HT-29 (cell line): ENCODE measurements around the gene CBX1. TPM values are rescaled to one million over a fixed set of nuclear protein-coding genes. Genes with fewer than 3 reads are reported as not detected.
"Not testable (repeated sequence)": the region's sequence is repeated elsewhere in the genome, so short reads cannot be mapped to it uniquely, and the experiment has no call there.

ENCODE experiments used
- DNase-seq: peaks from one replicate; pipeline ENCODE4 v3.0.0-alpha.2; 2015; ENCODE audit warnings: low spot score
- total RNA-seq: library from RNA; depleted of rRNA; stranded (reverse); fragments of >200 nt; shearing (Covaris generic); gene quantifications from 2 replicates; pipeline ENCODE4 v1.2.3, GENCODE V29; 2014

The CBX1 gene
- total RNA-seq, 1 experiment from 2014 or later: 33.8 TPM

DNA sequence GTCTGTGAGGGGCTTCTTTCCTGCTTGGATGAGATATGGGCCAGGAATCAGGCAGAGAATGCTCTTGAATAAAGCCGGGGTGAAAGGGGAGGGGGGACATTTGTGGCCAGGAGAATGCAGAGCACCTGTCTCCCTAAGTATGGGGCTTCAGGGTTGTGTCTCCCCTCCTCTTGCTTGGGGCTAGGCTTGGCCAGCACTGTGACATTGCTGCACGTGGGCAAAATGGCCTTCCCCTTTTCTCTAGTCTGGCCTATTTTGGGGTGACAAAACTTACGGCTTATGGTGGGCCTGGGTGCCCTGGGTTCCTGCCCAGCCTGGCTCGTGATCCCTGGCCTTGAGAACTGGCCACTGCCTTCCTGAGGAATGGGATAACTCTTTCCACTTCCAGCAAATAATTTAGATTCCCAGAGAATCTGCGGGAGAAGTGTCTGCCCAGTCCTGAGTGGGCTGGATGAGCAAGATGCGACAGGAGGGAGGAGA, 47.5 kb downstream of the CBX1 start:
- no peak for DNase-seq

DNA sequence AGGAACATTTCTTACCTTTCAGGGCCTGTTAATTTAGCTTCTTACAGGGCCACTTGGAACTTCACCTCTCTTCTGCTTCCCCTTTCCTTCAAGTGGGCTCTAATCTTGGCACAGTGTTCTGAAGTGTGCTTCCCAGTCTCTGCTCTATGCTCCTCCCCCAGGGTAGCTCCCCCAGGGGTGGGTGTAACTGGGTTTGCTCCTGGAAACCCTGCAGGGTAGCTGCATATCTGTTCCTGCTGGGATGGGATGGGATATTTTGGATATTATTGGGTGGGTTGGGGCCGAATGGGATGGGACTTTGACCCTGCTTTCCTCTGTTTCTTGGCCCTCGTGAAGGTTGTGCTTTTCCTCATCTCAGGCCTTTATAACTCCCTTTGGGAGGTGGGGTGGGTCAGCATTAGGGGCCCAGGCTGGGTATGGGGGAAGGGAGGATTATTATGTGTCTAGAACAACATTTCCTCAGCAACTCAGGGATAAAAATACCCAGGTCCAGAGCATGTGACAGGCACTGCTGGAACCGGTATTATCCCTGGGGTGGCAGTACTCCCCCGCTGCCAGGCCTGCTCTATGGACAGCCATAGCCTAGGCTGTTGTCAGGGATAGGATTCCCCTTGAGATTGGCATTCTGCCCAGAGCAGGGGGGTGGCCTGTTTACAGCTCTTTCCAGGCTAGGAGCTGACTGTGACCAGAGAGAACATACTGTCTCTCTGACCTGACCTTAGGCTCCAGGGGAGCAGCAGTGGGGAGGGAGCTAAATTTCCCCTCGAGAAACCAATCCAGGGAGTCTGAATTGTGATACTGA, 48.1 kb downstream of the CBX1 start:
- DNase-seq: peak; percentile 39

DNA sequence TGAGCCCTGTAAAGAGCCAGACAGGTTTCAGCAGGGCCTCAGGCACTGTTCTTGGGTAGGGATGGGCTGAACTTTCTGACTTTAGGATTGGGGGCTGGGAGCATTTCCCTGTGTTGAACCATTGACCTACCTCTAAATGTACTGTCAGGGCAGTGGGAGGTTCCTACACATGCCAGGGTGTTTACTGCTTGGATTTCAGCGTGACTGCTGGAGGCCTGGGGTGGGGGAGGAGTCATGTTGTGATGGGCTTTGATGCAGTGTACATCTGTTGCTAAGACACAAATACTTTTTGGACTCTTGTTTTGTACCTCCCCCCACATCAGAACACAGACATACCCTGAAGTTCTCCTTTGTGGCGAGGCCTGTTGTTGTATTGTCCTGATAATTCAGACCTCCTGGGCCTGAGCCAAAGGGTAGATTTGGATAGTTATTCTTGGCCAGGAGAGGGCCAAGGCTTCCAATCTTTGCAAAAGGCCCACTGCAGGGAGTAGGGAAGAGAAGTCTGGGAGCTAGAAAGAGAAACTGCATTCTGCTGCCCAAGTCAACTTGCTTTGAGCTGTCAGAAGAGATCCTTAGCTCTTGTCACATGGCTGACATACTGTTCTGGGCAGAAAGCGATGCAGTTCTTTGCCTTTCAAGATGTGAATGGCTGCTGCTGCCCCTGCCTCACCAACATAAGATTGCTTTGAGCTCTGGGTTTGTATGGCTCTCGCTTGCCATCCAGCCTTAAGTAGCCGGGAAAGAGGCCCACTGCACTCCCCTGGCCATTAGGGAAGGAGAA, 49.4 kb downstream of the CBX1 start:
- DNase-seq: peak; percentile 38

DNA sequence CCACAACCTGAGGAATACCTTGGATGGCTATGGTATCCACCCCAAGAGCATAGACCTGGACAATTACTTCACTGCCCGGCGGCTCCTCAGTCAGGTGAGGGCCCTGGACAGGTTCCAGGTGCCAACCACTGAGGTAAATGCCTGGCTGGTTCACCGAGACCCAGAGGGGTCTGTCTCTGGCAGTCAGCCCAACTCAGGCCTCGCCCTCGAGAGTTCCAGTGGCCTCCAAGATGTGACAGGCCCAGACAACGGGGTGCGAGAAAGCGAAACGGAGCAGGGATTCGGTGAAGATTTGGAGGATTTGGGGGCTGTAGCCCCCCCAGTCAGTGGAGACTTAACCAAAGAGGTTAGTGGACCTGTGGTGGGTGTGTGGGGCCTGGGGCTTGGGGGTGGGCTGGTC, 50.0 kb downstream of the CBX1 start:
- no peak for DNase-seq

DNA sequence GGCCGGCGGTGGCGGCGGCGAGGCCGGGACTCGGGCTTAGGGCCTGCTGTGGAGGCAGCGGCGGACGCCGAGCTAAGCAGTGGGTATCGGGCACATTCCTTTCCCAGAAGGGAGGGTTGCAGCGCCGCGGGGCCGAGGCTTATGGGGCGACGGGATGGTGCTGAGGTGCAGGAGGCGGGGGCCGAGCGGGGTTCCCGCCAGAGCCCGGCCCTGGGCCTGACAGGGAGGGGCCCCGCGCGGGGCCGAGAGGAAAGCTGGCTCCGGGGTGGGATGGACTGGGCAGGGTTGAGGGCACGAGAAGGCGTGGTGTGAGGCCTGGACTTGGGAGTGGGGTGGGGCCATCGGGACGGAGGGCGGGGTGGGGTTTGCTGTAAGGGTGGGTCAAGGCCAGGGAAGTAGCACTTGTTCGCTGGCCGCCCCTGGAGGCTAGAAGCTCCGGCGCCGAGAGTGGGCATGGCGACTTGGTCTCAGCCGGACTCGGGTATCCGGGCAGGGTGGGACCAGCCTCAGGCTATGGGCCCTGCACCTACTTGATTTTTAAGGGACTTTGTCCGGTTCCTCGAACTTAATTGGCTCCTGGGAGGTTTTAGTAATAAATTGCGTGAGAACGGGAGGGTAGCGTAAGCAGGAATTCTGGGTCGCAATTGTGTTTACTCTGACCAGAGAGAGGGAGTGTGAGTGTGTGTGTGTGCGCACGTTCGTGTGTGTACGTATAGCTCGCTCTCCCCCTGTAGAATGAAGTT, 52.7 kb downstream of the CBX1 start:
- peak; percentile 94 for DNase-seq

DNA sequence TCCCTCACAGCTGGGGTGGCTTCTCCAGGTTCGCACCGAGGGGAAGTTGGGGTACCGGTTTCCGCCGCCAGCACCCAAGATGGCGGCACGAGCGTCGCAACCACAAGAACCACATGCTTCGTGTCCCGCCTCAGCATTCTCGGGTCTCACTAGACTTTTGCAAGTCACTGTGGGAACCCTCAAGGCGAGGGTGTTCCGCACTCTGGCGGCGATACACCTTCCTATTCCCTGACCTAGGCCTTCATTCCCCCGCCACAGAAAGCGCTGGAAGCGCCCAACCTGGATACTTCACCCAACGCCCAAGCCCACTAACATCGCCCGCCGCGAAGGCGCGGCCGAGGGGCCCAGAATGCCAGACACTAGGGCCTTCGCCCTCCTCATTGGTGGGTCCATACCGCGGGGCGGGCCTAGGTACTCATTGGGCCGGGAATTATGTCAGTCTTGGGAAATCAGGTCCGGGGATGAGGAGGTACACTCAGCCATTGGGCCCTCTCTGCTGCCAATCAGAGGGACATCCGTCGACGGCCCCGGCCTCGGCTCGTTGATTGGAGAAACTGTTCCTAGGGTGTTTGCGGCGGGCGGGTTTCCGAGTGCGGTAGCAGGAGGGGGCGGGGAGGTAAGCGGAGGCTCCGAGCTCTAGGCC, 53.4 kb downstream of the CBX1 start, which contains the start of gene NFE2L1:
Gene NFE2L1 (plus strand): TSS at position 619 of the 643 bp plus-strand sequence. CDS start 2,760 bp downstream, outside the sequence.
- peak; percentile 99 for DNase-seq

DNA sequence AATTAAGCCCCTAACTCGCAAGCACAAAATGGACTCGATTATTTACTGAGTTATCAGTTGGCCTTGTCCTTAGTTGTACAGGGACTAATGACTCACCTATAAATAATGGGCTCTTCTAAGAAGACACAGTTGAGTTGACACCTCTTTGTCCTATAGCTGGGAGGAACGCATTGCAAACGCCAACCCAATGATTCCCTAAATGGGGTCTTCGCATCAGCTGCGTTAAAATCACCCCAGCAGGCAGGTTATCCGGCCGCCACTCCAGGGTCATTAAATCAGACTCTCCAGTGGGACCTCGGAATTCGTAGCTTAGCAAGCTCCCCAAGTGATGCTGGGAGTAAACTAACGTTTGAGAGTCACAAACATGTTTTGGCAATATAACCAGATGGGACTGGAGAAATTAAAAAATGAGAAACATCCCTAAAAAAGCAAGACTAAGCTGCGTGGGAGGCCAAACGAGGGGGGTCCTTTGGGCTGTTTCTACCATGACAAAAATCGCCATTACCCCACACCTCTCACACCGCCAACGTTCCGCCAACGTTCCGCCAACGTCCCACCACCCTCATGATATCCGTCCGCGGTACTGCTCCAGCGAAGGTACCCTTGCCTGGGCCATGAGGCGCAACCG, 54.1 kb downstream of the CBX1 start:
- DNase-seq: no peak

DNA sequence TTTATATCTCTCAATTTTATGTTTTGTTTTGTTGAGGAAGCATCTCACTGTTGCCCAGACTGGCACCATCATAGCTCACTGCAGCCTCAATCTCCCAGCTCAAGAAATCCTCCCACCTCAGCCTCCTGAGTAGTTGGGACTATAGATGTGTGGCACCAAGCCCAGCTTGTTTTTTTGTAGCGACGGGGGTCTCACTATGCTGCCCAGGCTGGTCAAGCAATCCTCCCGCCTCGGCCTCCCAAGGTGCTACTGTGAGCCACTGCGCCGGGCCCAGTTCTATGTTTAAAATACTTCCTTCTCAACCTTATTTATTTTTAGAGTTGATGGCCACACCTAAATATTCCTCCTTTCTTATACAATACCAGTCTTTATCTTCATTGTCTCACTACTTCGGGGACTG, 55.0 kb downstream of the CBX1 start:
- DNase-seq: no peak

DNA sequence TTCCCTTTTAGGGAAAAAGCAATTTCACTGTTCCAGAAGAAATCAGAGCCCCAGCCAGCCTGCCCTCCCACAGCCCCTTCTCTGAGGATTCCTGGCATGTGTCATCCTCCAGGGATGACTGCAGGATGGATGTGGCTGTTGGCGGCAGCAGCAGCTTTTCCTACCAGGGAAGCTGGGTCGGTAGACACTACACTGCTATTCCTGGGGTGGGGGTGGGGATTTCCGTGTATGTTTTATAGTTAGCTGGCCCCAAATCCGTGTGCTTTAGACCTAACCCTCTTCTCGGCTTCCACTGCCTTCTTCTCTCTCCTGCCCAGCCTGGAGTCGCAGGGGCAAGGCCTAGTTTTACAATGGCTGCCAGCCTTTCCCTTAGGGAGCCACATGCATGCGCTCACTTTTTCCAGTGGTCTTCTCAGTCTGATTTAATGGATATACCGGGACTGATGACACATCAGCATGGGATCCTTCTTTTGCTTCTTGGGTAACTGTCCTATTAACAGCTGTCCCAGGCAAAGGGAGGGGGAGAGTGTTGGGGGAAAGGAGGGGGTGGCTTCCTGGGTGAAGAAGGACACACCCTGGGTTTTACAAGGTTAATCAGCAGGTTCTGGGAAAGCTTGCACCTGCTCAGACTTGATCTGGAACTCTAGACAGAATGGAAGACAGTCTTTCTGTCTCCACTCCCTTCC, 55.8 kb downstream of the CBX1 start:
- DNase-seq: no peak

DNA sequence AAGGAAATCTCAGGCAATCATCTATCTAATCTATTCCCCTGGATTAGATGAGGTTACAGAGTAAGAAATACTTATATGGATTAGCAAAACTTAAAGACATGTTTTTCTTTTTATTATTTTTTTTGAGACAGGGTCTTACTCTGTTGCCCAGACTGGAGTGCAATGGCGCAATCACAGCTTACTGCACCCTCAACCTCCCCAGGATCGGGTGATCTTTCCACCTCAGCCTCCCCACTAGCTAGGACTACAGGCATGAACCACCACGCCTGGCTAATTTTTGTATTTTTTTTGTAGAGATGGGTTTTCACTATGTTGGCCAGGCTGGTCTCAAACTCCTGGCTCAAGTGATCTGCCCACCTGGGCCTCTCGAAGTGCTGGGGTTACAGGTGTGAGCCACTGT, 56.4 kb downstream of the CBX1 start:
- no peak for DNase-seq

DNA sequence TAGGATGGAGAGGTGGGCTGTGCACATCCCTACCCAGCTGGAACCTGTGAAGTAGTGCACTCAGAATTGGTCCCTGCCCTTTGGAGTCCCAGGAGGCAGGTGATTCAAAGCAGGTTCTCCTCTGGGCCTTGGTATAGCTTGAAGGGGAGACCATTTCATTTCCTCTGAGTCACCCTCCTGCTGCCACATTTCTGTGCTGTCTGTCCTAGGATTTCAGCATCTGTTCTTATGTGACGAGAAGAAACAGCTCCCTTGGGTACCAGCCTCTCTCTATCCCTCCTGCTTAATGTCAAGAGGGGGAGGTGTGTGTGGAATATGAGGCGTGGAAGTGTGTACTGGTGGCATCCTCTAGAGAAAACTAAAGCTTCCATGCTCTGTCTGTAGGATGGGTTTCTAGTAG, 58.1 kb downstream of the CBX1 start:
- no peak for DNase-seq

DNA sequence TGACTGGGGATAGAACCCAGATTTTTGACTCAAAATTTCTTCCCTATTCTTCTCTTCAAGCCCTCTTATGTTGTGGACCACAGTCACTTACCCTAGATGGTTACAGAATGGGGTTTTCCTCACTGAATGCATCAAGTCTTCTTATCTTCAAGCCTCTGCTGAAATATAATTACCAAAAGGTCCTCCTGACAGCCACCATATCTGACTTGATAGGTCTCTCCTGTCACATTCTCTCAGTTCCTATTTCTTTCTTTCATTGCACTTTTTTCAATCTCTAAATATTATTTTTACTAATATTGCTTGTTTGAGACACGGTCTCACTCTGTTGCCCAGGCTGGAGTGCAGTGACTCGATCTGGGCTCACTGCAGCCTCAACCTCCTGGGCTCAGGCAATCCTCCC, 62.6 kb downstream of the CBX1 start:
- no peak for DNase-seq

DNA sequence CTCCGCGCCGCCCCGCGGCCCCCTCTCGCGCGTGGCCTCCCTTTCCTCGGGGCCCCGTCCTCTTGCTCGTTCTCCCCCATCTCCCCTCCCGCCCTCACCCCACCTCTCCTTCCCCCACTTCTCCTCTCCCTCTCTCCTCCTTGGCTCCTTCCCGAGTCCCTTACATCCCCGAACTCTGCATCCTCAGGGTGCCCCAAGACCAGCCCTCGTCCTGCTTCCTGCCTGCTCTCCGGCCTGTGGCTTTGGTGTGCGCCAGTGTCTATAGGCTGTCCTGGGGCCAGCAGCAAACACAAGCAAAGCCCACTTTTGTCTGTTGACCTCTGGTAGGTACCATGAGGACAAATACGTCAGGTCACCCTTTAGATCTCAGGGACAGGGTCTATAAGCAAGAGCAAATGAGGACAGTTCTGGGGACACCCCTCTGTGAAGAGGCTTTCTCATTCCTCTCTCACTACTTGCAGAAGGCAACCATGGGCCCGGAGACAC, 63.4 kb downstream of the CBX1 start:
- no peak for DNase-seq

DNA sequence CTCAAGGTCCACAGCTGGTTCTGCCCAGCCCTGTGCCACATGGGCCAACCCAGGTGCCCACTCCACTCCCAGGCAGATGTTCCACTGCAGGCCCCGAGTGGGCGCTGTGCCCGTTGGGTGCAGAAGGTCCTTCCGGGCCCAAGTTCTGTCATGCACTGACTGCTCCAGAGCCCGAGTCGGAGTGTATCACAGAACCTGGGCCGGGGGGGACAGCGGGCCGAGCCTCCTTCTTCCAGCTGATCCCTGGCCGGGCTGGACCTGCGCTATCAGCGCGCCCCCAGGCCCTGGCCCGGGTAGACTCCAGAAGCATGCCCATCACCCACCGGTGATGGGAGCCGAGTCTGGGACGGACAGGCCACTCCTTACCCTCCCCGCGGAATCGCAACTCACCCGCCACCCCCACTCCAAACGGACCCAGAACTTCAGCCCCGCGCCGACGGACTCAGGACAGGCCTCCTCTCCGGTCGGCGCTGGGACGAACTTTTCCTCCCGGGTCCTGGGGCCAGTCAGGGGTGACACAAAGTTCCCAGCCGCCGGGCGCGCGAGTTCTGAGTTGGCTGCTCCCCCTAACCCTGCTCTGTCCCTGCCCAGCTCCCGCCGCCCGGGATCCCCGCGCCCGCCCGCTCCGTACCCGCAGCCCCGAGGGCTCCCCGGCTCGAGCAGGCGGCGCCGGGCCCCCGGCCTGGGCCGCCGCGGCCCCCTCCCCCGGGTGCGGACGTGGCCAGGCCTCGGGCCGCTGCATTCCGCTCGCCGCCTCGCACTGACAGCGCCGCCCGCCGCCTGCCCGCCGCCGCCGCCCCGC, 64.0 kb downstream of the CBX1 start, which contains the start of gene COPZ2:
Gene COPZ2 (minus strand): TSS at position 762 of the 802 bp plus-strand sequence. CDS start 20 bp downstream, at position 742.
- DNase-seq: peak; percentile 59

DNA sequence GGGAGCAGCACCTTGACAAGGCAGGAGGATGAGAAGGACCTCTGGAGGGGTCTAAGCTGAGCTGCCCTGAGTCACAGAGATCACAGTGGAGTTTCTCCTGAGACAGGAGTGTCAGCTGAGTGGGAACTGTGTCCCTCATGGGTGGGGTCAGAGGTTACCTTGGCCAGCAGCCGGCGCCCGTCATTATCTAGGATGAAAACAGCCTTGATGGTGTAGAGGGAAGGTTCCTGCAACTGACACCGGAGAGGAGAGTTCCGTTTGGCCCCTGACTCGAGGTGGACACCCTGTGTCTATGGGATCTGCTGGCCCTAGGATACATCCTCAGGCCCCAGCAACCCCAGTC, 64.6 kb downstream of the CBX1 start:
- DNase-seq: no peak

DNA sequence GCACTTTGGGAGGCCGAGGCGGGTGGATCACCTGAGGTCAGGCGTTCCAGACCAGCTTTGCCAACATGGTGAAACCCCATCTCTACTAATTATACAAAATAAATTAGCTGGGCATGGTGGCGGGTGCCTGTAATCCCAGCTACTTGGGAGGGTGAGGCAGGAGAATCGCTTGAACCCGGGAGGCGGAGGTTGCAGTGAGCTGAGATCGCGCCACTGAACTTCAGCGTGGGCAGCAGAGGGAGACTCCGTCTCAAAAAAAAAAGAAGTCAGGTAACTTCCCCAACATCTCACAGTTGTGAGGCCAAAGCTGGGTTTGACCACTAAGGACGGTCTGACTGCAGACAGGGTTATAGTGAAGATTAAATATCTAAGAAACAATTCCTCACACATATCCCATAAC, 66.5 kb downstream of the CBX1 start:
- DNase-seq: not testable (repeated sequence)

DNA sequence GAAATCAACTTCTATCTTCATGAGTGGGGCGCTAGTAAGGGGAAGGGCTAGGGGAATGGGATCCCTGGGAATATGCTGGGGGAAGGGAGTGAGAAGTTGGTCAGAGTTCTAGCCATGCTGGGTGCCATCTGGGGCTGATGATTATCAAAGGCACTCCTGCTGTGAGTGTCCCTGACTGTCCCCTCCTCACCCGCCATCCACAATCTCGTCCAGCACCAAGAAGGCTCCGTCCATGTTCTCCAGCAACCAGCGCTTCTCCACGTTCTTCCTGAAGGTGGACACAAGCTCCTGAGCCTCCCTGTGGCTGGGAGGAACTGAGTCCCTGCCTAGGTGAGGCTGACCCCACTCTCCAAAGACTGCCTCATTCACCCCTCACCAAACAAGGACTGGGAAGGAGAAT, 69.3 kb downstream of the CBX1 start:
- no peak for DNase-seq

DNA sequence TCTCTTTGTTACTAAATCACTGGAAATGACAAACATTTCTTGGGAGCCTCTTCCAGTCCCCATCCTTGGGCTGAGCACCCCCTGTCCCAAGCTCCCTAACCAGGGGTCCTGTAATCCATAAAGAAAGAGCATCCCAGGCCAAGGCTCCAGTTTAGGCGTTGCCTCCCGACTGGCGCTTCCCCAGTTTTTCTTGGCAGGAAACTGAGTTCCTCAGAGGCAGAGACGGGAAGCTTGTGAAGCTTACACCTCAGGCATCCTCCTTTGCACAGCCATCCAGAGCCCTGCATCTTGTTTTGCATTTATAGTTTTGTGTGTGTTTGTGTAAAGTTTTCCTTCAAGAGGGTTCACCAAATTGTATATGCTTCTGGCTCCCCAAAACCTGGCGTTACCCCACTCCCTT, 70.7 kb downstream of the CBX1 start:
- no peak for DNase-seq

DNA sequence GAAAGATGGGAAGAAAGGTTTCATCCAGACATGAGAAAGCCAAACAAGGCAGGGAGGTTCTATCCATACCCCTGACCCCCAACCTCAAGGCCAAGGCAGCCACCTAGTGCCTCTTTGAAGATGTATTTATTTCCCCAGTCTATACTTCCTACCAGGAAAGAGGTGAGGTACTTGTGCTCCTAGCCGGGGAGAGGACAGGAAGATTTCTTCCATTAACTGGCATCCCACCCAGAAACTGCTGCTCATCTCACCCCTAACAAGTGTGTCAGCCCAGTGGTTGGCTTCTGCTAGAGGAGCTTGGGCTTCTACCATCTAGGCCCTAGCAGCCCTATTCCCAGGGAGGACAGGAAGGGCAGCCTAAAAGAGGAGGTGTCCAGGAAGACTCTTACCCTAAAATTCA, 72.5 kb downstream of the CBX1 start:
- no peak for DNase-seq
